ENCODE results near the gene LSM14B.
A peak's percentile ranks its signal among the peaks of the same experiment; 100 is the strongest.
"Not testable (repeated sequence)": the region's sequence is repeated elsewhere in the genome, so short reads cannot be mapped to it uniquely, and the experiment has no call there.

LSM14B gene
- total RNA-seq: 32.9 to 39.6 (median 37.4) reads per million in 3 donors

- peak within 1 kb of the TSS; percentile 85 for H3K4me3 ChIP-seq (ENCODE audit: insufficient read depth, low read depth, low read length, poor library complexity, severe bottlenecking)
- H3K4me1 ChIP-seq (ENCODE audit: control insufficient read depth, insufficient read depth, low read length, poor library complexity, severe bottlenecking): peaks cover 43% of the 10 kb centered on the region
- DNase-seq: peak; percentile 92 to 95 (median 94)
- H3K9me3 ChIP-seq (ENCODE audit: control insufficient read depth, low read length): no peaks in the 10 kb centered on the region
- H3K27me3 ChIP-seq (replicated peaks; ENCODE audit: control insufficient read depth, insufficient read depth, low read length, poor library complexity, severe bottlenecking): no peaks in the 10 kb centered on the region
- H3K27ac ChIP-seq (ENCODE audit: insufficient read depth, low read length, poor library complexity, severe bottlenecking): peak within 1 kb of the TSS; percentile 88
- peaks cover 19% of the 10 kb centered on the region for H3K36me3 ChIP-seq (ENCODE audit: control insufficient read depth, insufficient read depth, low read length)
Measured at GRCh38 chr20:62121776-62122653, at the start of gene LSM14B. Gene LSM14B, plus strand, starts transcription at chr20:62122475. Its CDS starts 192 bp downstream, at chr20:62122667.

GRCh38 chr20:62073323-62073722, 49.0 kb upstream of the LSM14B start:
- Histone ChIP-seq H3K4me3 (ENCODE audit: insufficient read depth, low read depth, low read length, poor library complexity, severe bottlenecking) (no peak overlapping the region), H3K4me1 (ENCODE audit: control insufficient read depth, insufficient read depth, low read length, poor library complexity, severe bottlenecking) (no peaks in the 10 kb centered on the region), H3K27ac (ENCODE audit: insufficient read depth, low read length, poor library complexity, severe bottlenecking) (no peak overlapping the region), H3K36me3 (ENCODE audit: control insufficient read depth, insufficient read depth, low read length) (no peaks in the 10 kb centered on the region), H3K9me3 (ENCODE audit: control insufficient read depth, low read length) (peaks cover 12% of the 10 kb centered on the region), H3K27me3 (replicated peaks; ENCODE audit: control insufficient read depth, insufficient read depth, low read length, poor library complexity, severe bottlenecking) (no peaks in the 10 kb centered on the region)
- DNase-seq: no peak

GRCh38 chr20:62079166-62079565, 43.1 kb upstream of the LSM14B start:
- Histone ChIP-seq H3K27me3 (replicated peaks; ENCODE audit: control insufficient read depth, insufficient read depth, low read length, poor library complexity, severe bottlenecking) (no peaks in the 10 kb centered on the region), H3K9me3 (ENCODE audit: control insufficient read depth, low read length) (peaks cover 5% of the 10 kb centered on the region), H3K36me3 (ENCODE audit: control insufficient read depth, insufficient read depth, low read length) (no peaks in the 10 kb centered on the region), H3K4me3 (ENCODE audit: insufficient read depth, low read depth, low read length, poor library complexity, severe bottlenecking) (no peak overlapping the region), H3K4me1 (ENCODE audit: control insufficient read depth, insufficient read depth, low read length, poor library complexity, severe bottlenecking) (no peaks in the 10 kb centered on the region), H3K27ac (ENCODE audit: insufficient read depth, low read length, poor library complexity, severe bottlenecking) (no peak overlapping the region)
- DNase-seq: no peak

- H3K36me3 ChIP-seq (ENCODE audit: control insufficient read depth, insufficient read depth, low read length): no peaks in the 10 kb centered on the region
- H3K4me1 ChIP-seq (ENCODE audit: control insufficient read depth, insufficient read depth, low read length, poor library complexity, severe bottlenecking): no peaks in the 10 kb centered on the region
- no peak overlapping the region for H3K4me3 ChIP-seq (ENCODE audit: insufficient read depth, low read depth, low read length, poor library complexity, severe bottlenecking)
- DNase-seq: no peak
- no peaks in the 10 kb centered on the region for H3K27me3 ChIP-seq (replicated peaks; ENCODE audit: control insufficient read depth, insufficient read depth, low read length, poor library complexity, severe bottlenecking)
- H3K27ac ChIP-seq (ENCODE audit: insufficient read depth, low read length, poor library complexity, severe bottlenecking): no peak overlapping the region
- peaks cover 5% of the 10 kb centered on the region for H3K9me3 ChIP-seq (ENCODE audit: control insufficient read depth, low read length)
Measured at GRCh38 chr20:62080249-62080990, 41.9 kb upstream of the LSM14B start.

- no peak for DNase-seq
- no peaks in the 10 kb centered on the region for H3K4me1 ChIP-seq (ENCODE audit: control insufficient read depth, insufficient read depth, low read length, poor library complexity, severe bottlenecking)
- no peaks in the 10 kb centered on the region for H3K27me3 ChIP-seq (replicated peaks; ENCODE audit: control insufficient read depth, insufficient read depth, low read length, poor library complexity, severe bottlenecking)
- no peak overlapping the region for H3K27ac ChIP-seq (ENCODE audit: insufficient read depth, low read length, poor library complexity, severe bottlenecking)
- no peaks in the 10 kb centered on the region for H3K9me3 ChIP-seq (ENCODE audit: control insufficient read depth, low read length)
- H3K36me3 ChIP-seq (ENCODE audit: control insufficient read depth, insufficient read depth, low read length): no peaks in the 10 kb centered on the region
- H3K4me3 ChIP-seq (ENCODE audit: insufficient read depth, low read depth, low read length, poor library complexity, severe bottlenecking): no peak overlapping the region
Measured at GRCh38 chr20:62083312-62083711, 39.0 kb upstream of the LSM14B start.

GRCh38 chr20:62084224-62084623, 38.1 kb upstream of the LSM14B start:
- not testable (repeated sequence) for H3K4me3 ChIP-seq (ENCODE audit: insufficient read depth, low read depth, low read length, poor library complexity, severe bottlenecking); H3K4me1 ChIP-seq (ENCODE audit: control insufficient read depth, insufficient read depth, low read length, poor library complexity, severe bottlenecking); H3K27ac ChIP-seq (ENCODE audit: insufficient read depth, low read length, poor library complexity, severe bottlenecking); DNase-seq; H3K36me3 ChIP-seq (ENCODE audit: control insufficient read depth, insufficient read depth, low read length); H3K27me3 ChIP-seq (replicated peaks; ENCODE audit: control insufficient read depth, insufficient read depth, low read length, poor library complexity, severe bottlenecking); H3K9me3 ChIP-seq (ENCODE audit: control insufficient read depth, low read length)

- no peaks in the 10 kb centered on the region for H3K36me3 ChIP-seq (ENCODE audit: control insufficient read depth, insufficient read depth, low read length)
- H3K9me3 ChIP-seq (ENCODE audit: control insufficient read depth, low read length): no peaks in the 10 kb centered on the region
- H3K27ac ChIP-seq (ENCODE audit: insufficient read depth, low read length, poor library complexity, severe bottlenecking): no peak overlapping the region
- DNase-seq: no peak
- H3K27me3 ChIP-seq (replicated peaks; ENCODE audit: control insufficient read depth, insufficient read depth, low read length, poor library complexity, severe bottlenecking): no peaks in the 10 kb centered on the region
- H3K4me3 ChIP-seq (ENCODE audit: insufficient read depth, low read depth, low read length, poor library complexity, severe bottlenecking): no peak overlapping the region
- H3K4me1 ChIP-seq (ENCODE audit: control insufficient read depth, insufficient read depth, low read length, poor library complexity, severe bottlenecking): no peaks in the 10 kb centered on the region
Measured at GRCh38 chr20:62085206-62085605, 37.1 kb upstream of the LSM14B start.

- H3K36me3 ChIP-seq (ENCODE audit: control insufficient read depth, insufficient read depth, low read length): no peaks in the 10 kb centered on the region
- H3K4me3 ChIP-seq (ENCODE audit: insufficient read depth, low read depth, low read length, poor library complexity, severe bottlenecking): no peak overlapping the region
- no peak for DNase-seq
- H3K27ac ChIP-seq (ENCODE audit: insufficient read depth, low read length, poor library complexity, severe bottlenecking): no peak overlapping the region
- H3K27me3 ChIP-seq (replicated peaks; ENCODE audit: control insufficient read depth, insufficient read depth, low read length, poor library complexity, severe bottlenecking): no peaks in the 10 kb centered on the region
- no peaks in the 10 kb centered on the region for H3K4me1 ChIP-seq (ENCODE audit: control insufficient read depth, insufficient read depth, low read length, poor library complexity, severe bottlenecking)
- H3K9me3 ChIP-seq (ENCODE audit: control insufficient read depth, low read length): no peaks in the 10 kb centered on the region
Measured at GRCh38 chr20:62087227-62087626, 35.0 kb upstream of the LSM14B start.

GRCh38 chr20:62087632-62088031, 34.6 kb upstream of the LSM14B start:
- Histone ChIP-seq H3K27me3 (replicated peaks; ENCODE audit: control insufficient read depth, insufficient read depth, low read length, poor library complexity, severe bottlenecking) (no peaks in the 10 kb centered on the region), H3K4me1 (ENCODE audit: control insufficient read depth, insufficient read depth, low read length, poor library complexity, severe bottlenecking) (no peaks in the 10 kb centered on the region), H3K9me3 (ENCODE audit: control insufficient read depth, low read length) (no peaks in the 10 kb centered on the region), H3K36me3 (ENCODE audit: control insufficient read depth, insufficient read depth, low read length) (no peaks in the 10 kb centered on the region), H3K4me3 (ENCODE audit: insufficient read depth, low read depth, low read length, poor library complexity, severe bottlenecking) (no peak overlapping the region), H3K27ac (ENCODE audit: insufficient read depth, low read length, poor library complexity, severe bottlenecking) (no peak overlapping the region)
- DNase-seq: no peak
